ENCODE results near the gene ROBO2. TPM values are rescaled to one million over a fixed set of nuclear protein-coding genes. Genes with fewer than 3 reads are reported as not detected.

The ROBO2 gene
- total and polyA plus RNA-seq, 12 donors, result 0.04 to 3.5 (median 0.34) TPM; not detected in 3

DNA sequence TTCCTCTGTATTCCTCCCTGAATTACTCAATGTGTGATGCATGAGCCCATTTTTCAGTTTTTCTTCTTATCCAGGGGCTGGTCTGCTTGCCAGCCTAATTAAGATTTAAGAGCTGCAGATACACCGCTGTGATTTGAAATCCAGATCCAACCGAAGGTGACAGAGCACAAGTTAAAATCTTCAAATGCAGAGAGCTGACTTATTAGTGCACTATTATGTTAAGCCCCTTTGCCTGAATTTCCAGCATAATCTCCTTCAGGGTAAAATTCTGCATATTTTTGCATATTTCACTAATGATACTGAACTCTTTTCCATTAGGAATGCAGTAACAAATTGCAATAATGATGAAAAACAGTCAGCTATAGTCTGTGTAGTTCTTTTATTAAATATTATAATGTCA lies 583.6 kb downstream of the ROBO2 start:
- no peaks in the 10 kb centered on the region for H3K4me1 ChIP-seq
- WGBS, 2 donors, result 87 to 88% methylated on average over 2 of the region's 2 CpGs
- H3K4me3 ChIP-seq, result no peak overlapping the region
- no peak overlapping the region for H3K27ac ChIP-seq
- H3K36me3 ChIP-seq, result no peaks in the 10 kb centered on the region
- H3K27me3 ChIP-seq, result no peaks in the 10 kb centered on the region
- TF ChIP-seq, protein P1, sequence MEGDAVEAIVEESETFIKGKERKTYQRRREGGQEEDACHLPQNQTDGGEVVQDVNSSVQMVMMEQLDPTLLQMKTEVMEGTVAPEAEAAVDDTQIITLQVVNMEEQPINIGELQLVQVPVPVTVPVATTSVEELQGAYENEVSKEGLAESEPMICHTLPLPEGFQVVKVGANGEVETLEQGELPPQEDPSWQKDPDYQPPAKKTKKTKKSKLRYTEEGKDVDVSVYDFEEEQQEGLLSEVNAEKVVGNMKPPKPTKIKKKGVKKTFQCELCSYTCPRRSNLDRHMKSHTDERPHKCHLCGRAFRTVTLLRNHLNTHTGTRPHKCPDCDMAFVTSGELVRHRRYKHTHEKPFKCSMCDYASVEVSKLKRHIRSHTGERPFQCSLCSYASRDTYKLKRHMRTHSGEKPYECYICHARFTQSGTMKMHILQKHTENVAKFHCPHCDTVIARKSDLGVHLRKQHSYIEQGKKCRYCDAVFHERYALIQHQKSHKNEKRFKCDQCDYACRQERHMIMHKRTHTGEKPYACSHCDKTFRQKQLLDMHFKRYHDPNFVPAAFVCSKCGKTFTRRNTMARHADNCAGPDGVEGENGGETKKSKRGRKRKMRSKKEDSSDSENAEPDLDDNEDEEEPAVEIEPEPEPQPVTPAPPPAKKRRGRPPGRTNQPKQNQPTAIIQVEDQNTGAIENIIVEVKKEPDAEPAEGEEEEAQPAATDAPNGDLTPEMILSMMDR (IDR thresholded peaks at IDR 0.05), result no peak
- H3K9me3 ChIP-seq, result peaks cover 0 to 1% (median 0%) of the 10 kb centered on the region in 11 donors
- DNase-seq, result no peak
- intact Hi-C loops (cut with DNase I), result no loop called here
- no peak for ATAC-seq

DNA sequence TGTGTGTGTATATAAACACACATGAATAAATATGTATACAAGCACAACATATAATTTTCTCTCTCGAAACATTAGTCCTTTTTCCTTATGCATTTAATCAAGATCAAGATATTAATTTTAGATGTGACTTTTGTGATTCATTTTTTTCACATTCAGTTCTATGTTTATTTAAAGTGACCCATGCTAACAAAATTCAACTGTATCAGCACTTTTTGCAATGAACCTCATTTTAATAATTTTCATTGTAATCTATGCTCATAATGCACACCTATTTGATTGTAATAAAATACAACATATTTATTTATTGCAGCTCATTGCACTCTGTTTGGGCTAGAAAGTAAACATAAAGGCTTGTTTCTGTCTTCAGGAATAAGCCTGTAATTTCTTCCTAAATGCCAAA lies 586.3 kb downstream of the ROBO2 start:
- ATAC-seq, result no peak
- TF ChIP-seq, protein P1 (IDR thresholded peaks at IDR 0.05), result no peak
- Histone ChIP-seq H3K27ac (no peak overlapping the region), H3K4me1 (no peaks in the 10 kb centered on the region), H3K4me3 (no peak overlapping the region), H3K27me3 (no peaks in the 10 kb centered on the region), H3K9me3 (peaks cover 0 to 5% (median 0%) of the 10 kb centered on the region in 11 donors), H3K36me3 (no peaks in the 10 kb centered on the region)
- intact Hi-C loops (cut with DNase I), result no loop called here
- WGBS, 2 donors, result 89 to 92% methylated on average over 1 of the region's 1 CpG
- DNase-seq, result no peak

DNA sequence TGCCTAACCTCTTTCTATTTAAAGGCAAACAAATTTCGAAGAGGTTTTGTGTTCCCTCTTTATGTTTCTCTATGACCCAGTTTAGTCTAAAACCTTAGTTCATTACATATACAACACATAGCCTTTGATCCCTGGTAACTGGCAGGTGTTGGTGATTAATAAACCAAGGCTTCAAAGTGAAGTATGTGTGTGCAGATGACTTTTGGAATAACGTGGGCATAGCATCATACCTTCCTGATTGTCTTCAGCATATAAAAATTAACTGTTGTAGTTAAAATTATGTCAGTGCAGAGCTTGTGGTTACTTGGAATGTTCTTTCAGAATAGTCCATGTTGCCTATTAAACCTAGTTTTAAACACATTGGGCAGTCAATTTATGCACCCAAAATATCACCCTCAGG lies 608.3 kb downstream of the ROBO2 start:
- Histone ChIP-seq H3K36me3 (no peaks in the 10 kb centered on the region), H3K9me3 (no peaks in the 10 kb centered on the region), H3K4me1 (no peaks in the 10 kb centered on the region), H3K4me3 (no peak overlapping the region), H3K27ac (no peak overlapping the region), H3K27me3 (no peaks in the 10 kb centered on the region)
- ATAC-seq (no peak), DNase-seq (no peak)
- intact Hi-C loops (cut with DNase I), result no loop called here
- WGBS, 2 donors, result 68 to 72% methylated on average over 2 of the region's 2 CpGs
- TF ChIP-seq, protein P1 (IDR thresholded peaks at IDR 0.05), result no peak

DNA sequence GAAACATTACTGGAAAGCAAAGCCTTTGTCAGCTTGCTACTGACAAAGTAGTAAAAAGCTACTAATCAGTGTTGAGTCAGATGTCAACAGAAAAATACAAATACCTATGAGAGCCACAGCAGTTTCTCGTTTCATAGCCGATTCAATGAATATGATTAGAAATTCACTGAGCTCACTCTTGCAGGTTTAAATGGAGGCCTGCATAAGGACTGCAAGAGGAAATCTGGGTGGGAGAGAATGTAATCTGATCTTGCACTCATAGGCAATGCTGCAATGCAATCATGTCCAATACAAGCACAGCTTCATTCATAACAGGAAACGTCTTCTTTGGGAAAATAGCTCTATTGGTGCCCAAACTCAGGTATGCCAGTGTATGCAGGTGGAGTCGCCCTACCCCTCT lies 608.8 kb downstream of the ROBO2 start:
- WGBS, 2 donors, result 68 to 72% methylated on average over 4 of the region's 4 CpGs
- no peak for DNase-seq
- TF ChIP-seq, protein P1 (IDR thresholded peaks at IDR 0.05), result no peak
- Histone ChIP-seq H3K27ac (no peak overlapping the region), H3K36me3 (no peaks in the 10 kb centered on the region), H3K4me1 (no peaks in the 10 kb centered on the region), H3K27me3 (no peaks in the 10 kb centered on the region), H3K4me3 (no peak overlapping the region), H3K9me3 (no peaks in the 10 kb centered on the region)
- intact Hi-C loops (cut with DNase I), result no loop called here
- no peak for ATAC-seq

DNA sequence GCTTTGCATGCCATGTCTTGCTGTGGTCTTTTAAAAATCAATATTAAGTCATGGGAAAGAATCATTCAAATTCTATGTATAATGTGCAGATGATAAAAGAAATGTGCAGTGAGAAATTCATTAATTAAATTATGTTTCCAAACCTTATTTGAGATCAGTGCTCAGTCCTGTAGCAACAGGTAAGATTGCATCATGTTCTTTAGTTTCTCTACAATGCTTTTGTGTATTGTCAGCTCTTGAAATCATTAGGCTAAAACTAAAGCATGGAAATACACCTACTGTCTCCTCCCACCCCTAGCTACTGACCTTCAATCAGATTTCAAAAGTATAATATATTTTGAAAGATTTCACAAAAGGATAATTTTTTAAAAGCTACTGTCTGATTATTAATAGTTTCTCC lies 612.7 kb downstream of the ROBO2 start:
- H3K36me3 ChIP-seq, result no peaks in the 10 kb centered on the region
- H3K4me1 ChIP-seq, result no peaks in the 10 kb centered on the region
- no peak overlapping the region for H3K4me3 ChIP-seq
- no peaks in the 10 kb centered on the region for H3K27me3 ChIP-seq
- H3K9me3 ChIP-seq, result no peaks in the 10 kb centered on the region
- TF ChIP-seq, protein P1 (IDR thresholded peaks at IDR 0.05), result no peak
- intact Hi-C loops (cut with DNase I), result no loop called here
- H3K27ac ChIP-seq, result no peak overlapping the region
- ATAC-seq (no peak), DNase-seq (no peak)
